Left kidney (tissue), 2 donors: ENCODE measurements around the gene SPSB3. TPM values are rescaled to one million over a fixed set of nuclear protein-coding genes. Genes with fewer than 3 reads are reported as not detected.

Experiments
- DNase-seq: peaks from one replicate; pipeline ENCODE4 v3.0.0-alpha.2; 2013
- polyA plus RNA-seq: library from polyadenylated mRNA; unstranded; fragments of 120-200 nt; gene quantifications from one replicate; pipeline ENCODE4 v1.2.1, GENCODE V29; 2013; ENCODE audit not compliant: insufficient read length

The SPSB3 gene
- polyA plus RNA-seq, 1 donor: 32.8 TPM

GRCh38 chr16:1765826-1766225, 16.5 kb downstream of the SPSB3 start:
- DNase-seq: no peak

GRCh38 chr16:1764971-1765370, 17.4 kb downstream of the SPSB3 start:
- no peak for DNase-seq

- no peak for DNase-seq
These were observed 18.6 kb downstream of the SPSB3 start for GRCh38 chr16:1763521-1764511.

GRCh38 chr16:1762879-1763520, 19.4 kb downstream of the SPSB3 start:
- no peak for DNase-seq

- DNase-seq: no peak
These were observed 20.0 kb downstream of the SPSB3 start for GRCh38 chr16:1762196-1762878.

- DNase-seq: no peak
These were observed 20.6 kb downstream of the SPSB3 start for GRCh38 chr16:1761751-1762150.

- DNase-seq: no peak
These were observed 21.5 kb downstream of the SPSB3 start for GRCh38 chr16:1760911-1761310.

GRCh38 chr16:1759511-1759910, 22.9 kb downstream of the SPSB3 start:
- DNase-seq: no peak

- no peak for DNase-seq
These were observed 23.4 kb downstream of the SPSB3 start for GRCh38 chr16:1758923-1759322.

GRCh38 chr16:1757714-1758461, 24.5 kb downstream of the SPSB3 start:
- DNase-seq: no peak

GRCh38 chr16:1754204-1754603, 28.2 kb downstream of the SPSB3 start:
- no peak for DNase-seq

GRCh38 chr16:1752853-1753252, 29.5 kb downstream of the SPSB3 start:
- no peak for DNase-seq

- DNase-seq: no peak
These were observed 30.4 kb downstream of the SPSB3 start for GRCh38 chr16:1751946-1752345.

GRCh38 chr16:1749152-1750117, 32.9 kb downstream of the SPSB3 start:
- no peak for DNase-seq

GRCh38 chr16:1747934-1748333, 34.4 kb downstream of the SPSB3 start:
- no peak for DNase-seq

- DNase-seq: no peak
These were observed 35.6 kb downstream of the SPSB3 start for GRCh38 chr16:1746693-1747195.

GRCh38 chr16:1745900-1746692, 36.3 kb downstream of the SPSB3 start:
- DNase-seq: no peak

- DNase-seq: no peak
These were observed 37.0 kb downstream of the SPSB3 start for GRCh38 chr16:1745181-1745899.

GRCh38 chr16:1744338-1744840, 38.0 kb downstream of the SPSB3 start:
- DNase-seq: no peak
